ENCODE data around the gene BLM.

Gene BLM

GRCh38 chr15:90742087-90742486 is 24.9 kb downstream of the BLM start:
- ChIA-PET POLR2A (no interaction called here), CTCF (interaction anchor here (0.6 to 1.1 kb wide), 2 partner anchors 19 to 1352 kb away, joined by 3 read pairs; no protein-coding TSS in a partner anchor)
- no peak for DNase-seq (ENCODE audit: low read depth, low spot score)
- H3K4me3 ChIP-seq (ENCODE audit: low read depth, low read length) = no peak overlapping the region
- no peak for TF ChIP-seq CTCF (IDR thresholded peaks at IDR 0.05; ENCODE audit: insufficient read depth, low read length, missing control alignments)

GRCh38 chr15:90743407-90743806 is 26.3 kb downstream of the BLM start:
- no peak for TF ChIP-seq CTCF (IDR thresholded peaks at IDR 0.05; ENCODE audit: insufficient read depth, low read length, missing control alignments)
- no peak overlapping the region for H3K4me3 ChIP-seq (ENCODE audit: low read depth, low read length)
- no peak for DNase-seq (ENCODE audit: low read depth, low spot score)
- ChIA-PET POLR2A (no interaction called here), CTCF (no interaction called here)

GRCh38 chr15:90744759-90745402 is 27.7 kb downstream of the BLM start:
- CTCF ChIA-PET = interaction anchor here (1.9 kb wide), 1 partner anchor 18 kb away, joined by 5 read pairs; no protein-coding TSS in a partner anchor
- POLR2A ChIA-PET = no interaction called here
- TF ChIP-seq CTCF (IDR thresholded peaks at IDR 0.05; ENCODE audit: insufficient read depth, low read length, missing control alignments) = no peak
- no peak overlapping the region for H3K4me3 ChIP-seq (ENCODE audit: low read depth, low read length)
- DNase-seq (ENCODE audit: low read depth, low spot score) = no peak

- DNase-seq (ENCODE audit: low read depth, low spot score) = no peak
- no peak for TF ChIP-seq CTCF (IDR thresholded peaks at IDR 0.05; ENCODE audit: insufficient read depth, low read length, missing control alignments)
- POLR2A ChIA-PET = no interaction called here
- H3K4me3 ChIP-seq (ENCODE audit: low read depth, low read length) = no peak overlapping the region
- CTCF ChIA-PET = interaction anchor here (1.2 kb wide), 1 partner anchor 23 kb away, joined by 3 read pairs; no protein-coding TSS in a partner anchor
Measured at GRCh38 chr15:90749754-90750153, 32.6 kb downstream of the BLM start.

GRCh38 chr15:90750186-90750585 is 33.0 kb downstream of the BLM start:
- no peak for TF ChIP-seq CTCF (IDR thresholded peaks at IDR 0.05; ENCODE audit: insufficient read depth, low read length, missing control alignments)
- ChIA-PET CTCF (interaction anchor here (1.2 kb wide), 1 partner anchor 23 kb away, joined by 3 read pairs; no protein-coding TSS in a partner anchor), POLR2A (no interaction called here)
- no peak for DNase-seq (ENCODE audit: low read depth, low spot score)
- no peak overlapping the region for H3K4me3 ChIP-seq (ENCODE audit: low read depth, low read length)

GRCh38 chr15:90751300-90751825 is 34.2 kb downstream of the BLM start:
- no peak for DNase-seq (ENCODE audit: low read depth, low spot score)
- ChIA-PET POLR2A (no interaction called here), CTCF (interaction anchor here (1.0 kb wide), 1 partner anchor 10 kb away, joined by 4 read pairs; no protein-coding TSS in a partner anchor)
- TF ChIP-seq CTCF (IDR thresholded peaks at IDR 0.05; ENCODE audit: insufficient read depth, low read length, missing control alignments) = no peak
- no peak overlapping the region for H3K4me3 ChIP-seq (ENCODE audit: low read depth, low read length)
